IMR-90 (cell line): ENCODE data around the gene DGKE. TPM values are rescaled to one million over a fixed set of nuclear protein-coding genes. Genes with fewer than 3 reads are reported as not detected.

Experiments
- ATAC-seq: fragments of 200-7000 bp; cut with Tn5 transposase; 2 replicates; pipeline ENCODE4 v1.9.1; 2020; ENCODE audit warnings: low read depth, mild to moderate bottlenecking, moderate library complexity
- BruUV-seq: library from RNA; stranded (reverse); fragments of 400-500 nt; replicated peaks from 2 replicates; lab custom pipeline; 2021; lab: Mats Ljungman, UMichigan
- CTCF ChIA-PET: fragments of 300-600 bp; formaldehyde crosslinking; extraction: SDS; loops from one replicate; lab custom pipeline; 2021; ENCODE audit warnings: antibody characterized with exemption; lab: Yijun Ruan, JAX
- POLR2A ChIA-PET: fragments of 300-600 bp; sonication (Branson Sonifier 250); formaldehyde crosslinking; loops from one replicate; lab custom pipeline; 2022; ENCODE audit warnings: antibody characterized with exemption; ENCODE audit not compliant: unreplicated experiment; lab: Charles Lee
- DNase-seq: peaks from one replicate; pipeline ENCODE4 v3.0.0; 2013
- H2AFZ ChIP-seq: replicated peaks from 2 replicates; pipeline ENCODE3; 2013; ENCODE audit warnings: low read length, mild to moderate bottlenecking; ENCODE audit not compliant: poor library complexity
- H2AK5ac ChIP-seq: 2 replicates; pipeline ENCODE4 v1.6.1; 2013; ENCODE audit warnings: low read depth, low read length, inconsistent platforms
- H2AK9ac ChIP-seq: replicated peaks from 2 replicates; pipeline ENCODE3; 2013; ENCODE audit warnings: mild to moderate bottlenecking, low read depth, low read length, moderate library complexity; ENCODE audit not compliant: poor library complexity
- H2BK120ac ChIP-seq: 2 replicates; pipeline ENCODE4 v1.6.1; 2013; ENCODE audit warnings: low read depth, low read length, inconsistent platforms
- H2BK15ac ChIP-seq: 3 replicates; pipeline ENCODE4 v1.6.1; 2013; ENCODE audit warnings: low read depth, low read length, inconsistent platforms
- H2BK20ac ChIP-seq: 2 replicates; pipeline ENCODE4 v1.6.1; 2013; ENCODE audit warnings: low read depth, mild to moderate bottlenecking, inconsistent platforms, low read length, moderate library complexity
- H2BK5ac ChIP-seq: 2 replicates; pipeline ENCODE4 v1.6.1; 2013; ENCODE audit warnings: mild to moderate bottlenecking, low read depth, low read length, inconsistent platforms; ENCODE audit not compliant: poor library complexity, severe bottlenecking
- H3K14ac ChIP-seq: replicated peaks from 2 replicates; pipeline ENCODE4 v1.6.1; 2013; ENCODE audit warnings: low read depth, low read length, inconsistent platforms
- H3K18ac ChIP-seq: 2 replicates; pipeline ENCODE4 v1.6.1; 2013; ENCODE audit warnings: low read depth, low read length, control low read depth
- H3K23ac ChIP-seq: 2 replicates; pipeline ENCODE4 v1.6.1; 2013; ENCODE audit warnings: low read depth, low read length, inconsistent platforms
- H3K27ac ChIP-seq: 2 replicates; pipeline ENCODE4 v1.5.1; 2013; ENCODE audit warnings: mild to moderate bottlenecking, control low read depth, low read length; ENCODE audit not compliant: insufficient read depth
- H3K27me3 ChIP-seq: 2 replicates; pipeline ENCODE4 v1.6.1; 2013; ENCODE audit warnings: low read length; ENCODE audit not compliant: control insufficient read depth, insufficient read depth
- H3K36me3 ChIP-seq: 2 replicates; pipeline ENCODE4 v1.6.1; 2013; ENCODE audit warnings: low read length, mixed read lengths; ENCODE audit not compliant: control insufficient read depth, insufficient read depth
- H3K4ac ChIP-seq: 2 replicates; pipeline ENCODE4 v1.6.1; 2013; ENCODE audit warnings: low read depth, low read length, inconsistent platforms
- H3K4me1 ChIP-seq: 2 replicates; pipeline ENCODE4 v1.6.1; 2013; ENCODE audit warnings: low read length, mixed read lengths; ENCODE audit not compliant: control insufficient read depth, insufficient read depth
- H3K4me2 ChIP-seq: 2 replicates; pipeline ENCODE4 v1.6.1; 2013; ENCODE audit warnings: low read depth, mild to moderate bottlenecking, control low read depth, low read length, moderate library complexity
- H3K4me3 ChIP-seq: 2 replicates; pipeline ENCODE4 v1.5.1; 2013; ENCODE audit warnings: low read depth, mild to moderate bottlenecking, control low read depth, low read length, moderate library complexity; ENCODE audit not compliant: insufficient read depth
- H3K56ac ChIP-seq: 2 replicates; pipeline ENCODE4 v1.6.1; 2013; ENCODE audit warnings: low read length, inconsistent platforms; ENCODE audit not compliant: insufficient read depth; ENCODE audit errors: extremely low read depth
- H3K79me1 ChIP-seq, 2 experiments: 2 replicates each; pipeline ENCODE4 v1.6.1; 2013; ENCODE audit warnings: low read length in 2 of 2, inconsistent platforms in 1 of 2, low read depth in 1 of 2
- H3K9ac ChIP-seq: 2 replicates; pipeline ENCODE4 v1.6.1; 2013; ENCODE audit warnings: low read depth, low read length, control low read depth
- H3K9me1 ChIP-seq: 2 replicates; pipeline ENCODE4 v1.6.1; 2013; ENCODE audit warnings: low read length, inconsistent platforms; ENCODE audit not compliant: insufficient read depth
- H3K9me3 ChIP-seq: 2 replicates; pipeline ENCODE4 v1.6.1; 2013; ENCODE audit warnings: low read length; ENCODE audit not compliant: control insufficient read depth, insufficient read depth
- H4K20me1 ChIP-seq: 2 replicates; pipeline ENCODE4 v1.6.1; 2013; ENCODE audit warnings: low read length, inconsistent platforms; ENCODE audit not compliant: insufficient read depth
- H4K5ac ChIP-seq: 2 replicates; pipeline ENCODE4 v1.6.1; 2013; ENCODE audit warnings: mild to moderate bottlenecking, low read depth, low read length, control low read depth
- H4K8ac ChIP-seq, 2 experiments: 2 replicates each; pipeline ENCODE4 v1.6.1; 2013; ENCODE audit warnings: low read depth in 2 of 2, low read length in 2 of 2, control low read depth in 1 of 2, inconsistent platforms in 1 of 2
- H4K91ac ChIP-seq: 2 replicates; pipeline ENCODE4 v1.6.1; 2013; ENCODE audit warnings: low read depth, low read length, inconsistent platforms; ENCODE audit not compliant: insufficient read depth
- BHLHE40 ChIP-seq: fragments of 150-350 bp; IDR thresholded peaks from 2 replicates; pipeline ENCODE4 v1.6.1; 2016; ENCODE audit warnings: mild to moderate bottlenecking, low read depth, low read length
- CEBPB ChIP-seq: IDR thresholded peaks from 2 replicates; pipeline ENCODE4 v1.6.1; 2012; ENCODE audit warnings: low read depth, low read length, improper control_type of control experiment
- CHD1 ChIP-seq: IDR thresholded peaks from 2 replicates; pipeline ENCODE4 v1.6.1; 2012; ENCODE audit warnings: low read depth, low read length, improper control_type of control experiment
- FOS ChIP-seq: fragments of 150-350 bp; IDR thresholded peaks from 2 replicates; pipeline ENCODE4 v1.6.1; 2016; ENCODE audit warnings: low read depth, low read length
- MAFK ChIP-seq: IDR thresholded peaks from 2 replicates; pipeline ENCODE4 v1.6.1; 2012; ENCODE audit warnings: low read depth, low read length, improper control_type of control experiment
- MAZ ChIP-seq: IDR thresholded peaks from 2 replicates; pipeline ENCODE4 v1.6.1; 2012; ENCODE audit warnings: low read depth, mild to moderate bottlenecking, low read length, improper control_type of control experiment, moderate library complexity, borderline replicate concordance
- MXI1 ChIP-seq: IDR thresholded peaks from 2 replicates; pipeline ENCODE4 v1.6.1; 2012; ENCODE audit warnings: low read depth, mild to moderate bottlenecking, low read length, moderate library complexity, borderline replicate concordance
- NFE2L2 ChIP-seq: fragments of 150-350 bp; IDR thresholded peaks from 2 replicates; pipeline ENCODE4 v1.6.1; 2016; ENCODE audit warnings: low read depth, mild to moderate bottlenecking, low read length
- POLR2A ChIP-seq: IDR thresholded peaks from 2 replicates; pipeline ENCODE4 v1.6.1; 2012; ENCODE audit warnings: mild to moderate bottlenecking, low read depth, low read length
- RAD21 ChIP-seq: IDR thresholded peaks from 2 replicates; pipeline ENCODE4 v1.6.1; 2012; ENCODE audit warnings: low read length, improper control_type of control experiment
- RCOR1 ChIP-seq: IDR thresholded peaks from 2 replicates; pipeline ENCODE4 v1.6.1; 2012; ENCODE audit warnings: mild to moderate bottlenecking, low read length, improper control_type of control experiment; ENCODE audit not compliant: insufficient replicate concordance
- RFX5 ChIP-seq: IDR thresholded peaks from 2 replicates; pipeline ENCODE4 v1.8.0; 2012; ENCODE audit warnings: low read depth, mild to moderate bottlenecking, low read length, moderate library complexity
- SMC3 ChIP-seq: fragments of 150-350 bp; IDR thresholded peaks from 2 replicates; pipeline ENCODE4 v1.6.1; 2016; ENCODE audit warnings: low read depth, mild to moderate bottlenecking, antibody characterized with exemption, low read length, moderate library complexity
- WGBS, 2 experiments: methylation state at CpG; one replicate each; pipeline versions ENCODE4 v1.1.5 to v1.1.7; 2013; ENCODE audit warnings: missing lambda C conversion rate in 2 of 2; ENCODE audit not compliant: insufficient read length in 1 of 2; ENCODE audit errors: extremely low coverage in 2 of 2; 5-methylcytosine and 5-hydroxymethylcytosine counted together
- dilution Hi-C: fragments of 300-500 bp; cut with HindIII; formaldehyde crosslinking; loops from one replicate; pipeline ENCODE4 v1.14.3; 2018; ENCODE audit warnings: low sequenced_read_pairs; ENCODE audit not compliant: unreplicated experiment
- in situ Hi-C: fragments of 300-500 bp; cut with MboI; formaldehyde crosslinking; loops from 3 replicates; pipeline ENCODE4 v1.14.3; 2019; ENCODE audit warnings: low sequenced_read_pairs, inconsistent platforms, mixed read lengths
- intact Hi-C: fragments of 100-400 bp; cut with micrococcal nuclease; formaldehyde crosslinking; loops from 2 replicates; pipeline ENCODE4 v1.10.0; 2022
- polyA plus RNA-seq, 3 experiments: library from polyadenylated mRNA; depleted of rRNA; stranded (reverse); fragments of >200 nt; gene quantifications; 2 replicates each; pipeline ENCODE4 v1.2.3, GENCODE V29; 2012; ENCODE audit warnings: low replicate concordance in 1 of 3
- total RNA-seq: library from RNA; depleted of rRNA; stranded (reverse); fragments of >200 nt; gene quantifications from 2 replicates; pipeline ENCODE4 v1.2.3, GENCODE V29; 2012
- TF ChIP-seq, protein P1 (sequence below): fragments of 150-350 bp; IDR thresholded peaks from 2 replicates; pipeline ENCODE4 v1.6.1; 2016; ENCODE audit warnings: low read depth, mild to moderate bottlenecking, low read length, moderate library complexity, borderline replicate concordance
- TF ChIP-seq, protein P2 (sequence below): conservative IDR thresholded peaks from 2 replicates; pipeline ENCODE4 v1.5.1; 2012; ENCODE audit warnings: mild to moderate bottlenecking, low read depth, low read length, improper control_type of control experiment

The DGKE gene
- total and polyA plus RNA-seq, 2 of the 4 experiments (the other 2 are of a cell fraction), result 3.9 to 5.0 TPM

DNA sequence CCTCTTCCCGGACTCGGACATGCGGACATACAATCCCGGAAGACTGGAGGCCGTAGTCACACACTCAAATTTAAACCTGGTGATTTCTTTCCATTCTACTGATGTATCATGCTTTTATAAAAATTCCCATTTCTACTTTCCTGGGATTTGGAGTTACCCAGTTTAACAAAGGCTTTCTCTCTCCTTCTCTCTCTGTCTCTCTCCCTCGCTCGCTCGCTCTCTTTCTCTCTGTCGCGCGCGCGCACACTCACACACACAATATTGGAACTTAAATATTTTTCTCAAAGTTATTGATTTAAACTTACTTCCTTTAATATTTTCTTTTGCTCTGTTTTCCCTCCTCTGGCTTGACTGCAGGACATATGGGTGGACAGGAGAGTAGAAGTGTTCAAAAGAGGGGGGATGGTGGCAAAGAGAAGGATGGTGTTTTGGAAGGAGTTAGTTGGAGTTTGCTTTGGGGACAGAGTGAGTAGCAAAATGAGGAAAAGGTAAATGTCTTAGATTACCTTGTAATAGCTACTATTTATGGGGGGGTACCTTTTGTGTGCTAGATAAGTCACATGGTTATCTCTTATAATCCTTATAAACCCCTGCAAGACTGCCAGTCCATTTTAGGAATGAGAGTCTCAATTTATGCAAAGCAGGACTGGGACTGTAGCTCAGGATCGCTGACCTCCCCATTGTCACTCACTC lies 80.8 kb downstream of the DGKE start:
- H4K20me1 ChIP-seq, result peaks cover 29% of the 10 kb centered on the region
- peaks cover 20% of the 10 kb centered on the region for H3K9me1 ChIP-seq
- H3K4me2 ChIP-seq, result peak overlapping the region; percentile 75
- H4K5ac ChIP-seq, result peak overlapping the region; percentile 48; the same call in 1 of the 2 replicates
- peak overlapping the region; percentile 91 for H3K9ac ChIP-seq
- H3K4me3 ChIP-seq, result peak overlapping the region; percentile 92
- DNase-seq (peak; percentile 27), ATAC-seq (no peak; the same call in 1 of the 2 replicates)
- POLR2A ChIA-PET, result interaction anchor here (0.6 to 0.7 kb wide), 2 partner anchors 364 to 1084 kb away, joined by 3 read pairs; no protein-coding TSS in a partner anchor
- H3K27ac ChIP-seq, result peak overlapping the region; percentile 88
- peak overlapping the region; percentile 97 for H3K23ac ChIP-seq
- no peak overlapping the region for H2AFZ ChIP-seq
- peak overlapping the region; percentile 93 for H2BK5ac ChIP-seq
- H3K56ac ChIP-seq, result peak overlapping the region; percentile 92
- whole genome bisulfite sequencing, 2 experiments, result 44% methylated on average over 1 of the region's 14 CpGs; no CpG with 5 or more reads in 1 of the 2 experiments
- no peaks in the 10 kb centered on the region for H3K36me3 ChIP-seq
- intact Hi-C loops (loop anchor here (1.0 kb wide), 1 partner anchor 80 kb away; the partner anchor contains the start of gene DGKE), in situ Hi-C loops (no loop called here), dilution Hi-C loops (no loop called here)
- H3K4me1 ChIP-seq, result peaks cover 17% of the 10 kb centered on the region
- H2AK9ac ChIP-seq, result peak overlapping the region; percentile 55
- BruUV-seq, result no TSS peak
- peak overlapping the region; percentile 81 for H2BK120ac ChIP-seq
- H3K79me1 ChIP-seq, result peaks cover 30 to 49% of the 10 kb centered on the region in 2 experiments
- H3K18ac ChIP-seq, result peak overlapping the region; percentile 31; the same call in 1 of the 2 replicates
- peak overlapping the region; percentile 37 to 86 for H4K8ac ChIP-seq
- peak overlapping the region; percentile 94 for H3K14ac ChIP-seq
- peak overlapping the region; percentile 72; the same call in 2 of the 3 replicates for H2BK15ac ChIP-seq
- H2AK5ac ChIP-seq, result peak overlapping the region; percentile 86
- CTCF ChIA-PET, result no interaction called here
- H3K27me3 ChIP-seq, result no peaks in the 10 kb centered on the region
- H3K9me3 ChIP-seq, result no peaks in the 10 kb centered on the region
- H2BK20ac ChIP-seq, result peak overlapping the region; percentile 30; the same call in 1 of the 2 replicates
- H4K91ac ChIP-seq, result peak overlapping the region; percentile 84
- H3K4ac ChIP-seq, result peak overlapping the region; percentile 92
- no peak for TF ChIP-seq RAD21
- TF ChIP-seq RFX5, result no peak
- TF ChIP-seq, protein P1, sequence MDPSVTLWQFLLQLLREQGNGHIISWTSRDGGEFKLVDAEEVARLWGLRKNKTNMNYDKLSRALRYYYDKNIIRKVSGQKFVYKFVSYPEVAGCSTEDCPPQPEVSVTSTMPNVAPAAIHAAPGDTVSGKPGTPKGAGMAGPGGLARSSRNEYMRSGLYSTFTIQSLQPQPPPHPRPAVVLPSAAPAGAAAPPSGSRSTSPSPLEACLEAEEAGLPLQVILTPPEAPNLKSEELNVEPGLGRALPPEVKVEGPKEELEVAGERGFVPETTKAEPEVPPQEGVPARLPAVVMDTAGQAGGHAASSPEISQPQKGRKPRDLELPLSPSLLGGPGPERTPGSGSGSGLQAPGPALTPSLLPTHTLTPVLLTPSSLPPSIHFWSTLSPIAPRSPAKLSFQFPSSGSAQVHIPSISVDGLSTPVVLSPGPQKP, result no peak
- no peak for TF ChIP-seq MAFK
- no peak for TF ChIP-seq POLR2A
- no peak for TF ChIP-seq NFE2L2
- TF ChIP-seq CEBPB, result no peak
- no peak for TF ChIP-seq RCOR1
- no peak for TF ChIP-seq BHLHE40
- TF ChIP-seq CHD1, result no peak
- TF ChIP-seq SMC3, result no peak
- TF ChIP-seq MAZ, result no peak
- TF ChIP-seq FOS, result no peak
- TF ChIP-seq, protein P2, sequence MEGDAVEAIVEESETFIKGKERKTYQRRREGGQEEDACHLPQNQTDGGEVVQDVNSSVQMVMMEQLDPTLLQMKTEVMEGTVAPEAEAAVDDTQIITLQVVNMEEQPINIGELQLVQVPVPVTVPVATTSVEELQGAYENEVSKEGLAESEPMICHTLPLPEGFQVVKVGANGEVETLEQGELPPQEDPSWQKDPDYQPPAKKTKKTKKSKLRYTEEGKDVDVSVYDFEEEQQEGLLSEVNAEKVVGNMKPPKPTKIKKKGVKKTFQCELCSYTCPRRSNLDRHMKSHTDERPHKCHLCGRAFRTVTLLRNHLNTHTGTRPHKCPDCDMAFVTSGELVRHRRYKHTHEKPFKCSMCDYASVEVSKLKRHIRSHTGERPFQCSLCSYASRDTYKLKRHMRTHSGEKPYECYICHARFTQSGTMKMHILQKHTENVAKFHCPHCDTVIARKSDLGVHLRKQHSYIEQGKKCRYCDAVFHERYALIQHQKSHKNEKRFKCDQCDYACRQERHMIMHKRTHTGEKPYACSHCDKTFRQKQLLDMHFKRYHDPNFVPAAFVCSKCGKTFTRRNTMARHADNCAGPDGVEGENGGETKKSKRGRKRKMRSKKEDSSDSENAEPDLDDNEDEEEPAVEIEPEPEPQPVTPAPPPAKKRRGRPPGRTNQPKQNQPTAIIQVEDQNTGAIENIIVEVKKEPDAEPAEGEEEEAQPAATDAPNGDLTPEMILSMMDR, result no peak
- no peak for TF ChIP-seq MXI1
